ENCODE data around the gene NDUFS3. TPM values are rescaled to one million over a fixed set of nuclear protein-coding genes. Genes with fewer than 3 reads are reported as not detected.
"Not testable (repeated sequence)": the region's sequence is repeated elsewhere in the genome, so short reads cannot be mapped to it uniquely, and the experiment has no call there.

The NDUFS3 gene
- total RNA-seq, 1 experiment from 2014 or later: 104 TPM

- Mint-ChIP-seq H3K9me3 (ENCODE audit: low read depth, unreplicated experiment) (no peaks in the 10 kb centered on the region), H3K36me3 (ENCODE audit: insufficient read depth, unreplicated experiment) (peaks cover 6% of the 10 kb centered on the region), H3K27ac (ENCODE audit: unreplicated experiment) (no peak overlapping the region), H3K4me3 (ENCODE audit: low read depth, unreplicated experiment) (no peak overlapping the region), H3K27me3 (ENCODE audit: unreplicated experiment) (no peaks in the 10 kb centered on the region), H3K4me1 (ENCODE audit: low read depth, unreplicated experiment) (peaks cover 30% of the 10 kb centered on the region)
- CTCF ChIA-PET: interaction anchor here (1.1 kb wide), 1 partner anchor 26 kb away, joined by 3 read pairs; the partner anchor contains the start of gene PTPMT1
- TF ChIP-seq CTCF (IDR thresholded peaks at IDR 0.05; ENCODE audit: unreplicated experiment): no peak
- BruUV-seq (replicated peaks): no TSS peak
- intact Hi-C loops (cut with micrococcal nuclease; ENCODE audit: unreplicated experiment): no loop called here
- no peak for DNase-seq
Measured at GRCh38 chr11:47538741-47539565, 39.9 kb upstream of the NDUFS3 start.

- peaks cover 13% of the 10 kb centered on the region for H3K36me3 Mint-ChIP-seq (ENCODE audit: insufficient read depth, unreplicated experiment)
- H3K9me3 Mint-ChIP-seq (ENCODE audit: low read depth, unreplicated experiment): no peaks in the 10 kb centered on the region
- intact Hi-C loops (cut with micrococcal nuclease; ENCODE audit: unreplicated experiment): no loop called here
- no TSS peak for BruUV-seq (replicated peaks)
- peak overlapping the region; percentile 21 for H3K27ac Mint-ChIP-seq (ENCODE audit: unreplicated experiment)
- peaks cover 30% of the 10 kb centered on the region for H3K4me1 Mint-ChIP-seq (ENCODE audit: low read depth, unreplicated experiment)
- peak overlapping the region; percentile 34 for H3K4me3 Mint-ChIP-seq (ENCODE audit: low read depth, unreplicated experiment)
- H3K27me3 Mint-ChIP-seq (ENCODE audit: unreplicated experiment): no peaks in the 10 kb centered on the region
- no peak for TF ChIP-seq CTCF (IDR thresholded peaks at IDR 0.05; ENCODE audit: unreplicated experiment)
- CTCF ChIA-PET: interaction anchor here (0.9 to 1.1 kb wide), 2 partner anchors 26 to 56 kb away, joined by 3 read pairs; partner anchors contain the start of gene PTPMT1
- no peak for DNase-seq
Measured at GRCh38 chr11:47539681-47540039, 39.2 kb upstream of the NDUFS3 start.

GRCh38 chr11:47541070-47541469, 37.8 kb upstream of the NDUFS3 start:
- peaks cover 30% of the 10 kb centered on the region for H3K4me1 Mint-ChIP-seq (ENCODE audit: low read depth, unreplicated experiment)
- CTCF ChIA-PET: no interaction called here
- no peak for DNase-seq
- peaks cover 12% of the 10 kb centered on the region for H3K36me3 Mint-ChIP-seq (ENCODE audit: insufficient read depth, unreplicated experiment)
- no peak for TF ChIP-seq CTCF (IDR thresholded peaks at IDR 0.05; ENCODE audit: unreplicated experiment)
- intact Hi-C loops (cut with micrococcal nuclease; ENCODE audit: unreplicated experiment): no loop called here
- BruUV-seq (replicated peaks): no TSS peak
- H3K4me3 Mint-ChIP-seq (ENCODE audit: low read depth, unreplicated experiment): no peak overlapping the region
- no peaks in the 10 kb centered on the region for H3K27me3 Mint-ChIP-seq (ENCODE audit: unreplicated experiment)
- no peaks in the 10 kb centered on the region for H3K9me3 Mint-ChIP-seq (ENCODE audit: low read depth, unreplicated experiment)
- peak overlapping the region; percentile 47 for H3K27ac Mint-ChIP-seq (ENCODE audit: unreplicated experiment)

GRCh38 chr11:47545298-47545697, 33.6 kb upstream of the NDUFS3 start:
- Mint-ChIP-seq H3K4me3 (ENCODE audit: low read depth, unreplicated experiment) (no peak overlapping the region), H3K4me1 (ENCODE audit: low read depth, unreplicated experiment) (peaks cover 20% of the 10 kb centered on the region), H3K36me3 (ENCODE audit: insufficient read depth, unreplicated experiment) (peaks cover 31% of the 10 kb centered on the region), H3K27me3 (ENCODE audit: unreplicated experiment) (no peaks in the 10 kb centered on the region), H3K9me3 (ENCODE audit: low read depth, unreplicated experiment) (no peaks in the 10 kb centered on the region), H3K27ac (ENCODE audit: unreplicated experiment) (no peak overlapping the region)
- BruUV-seq (replicated peaks): no TSS peak
- CTCF ChIA-PET: interaction anchor here (0.6 kb wide), 1 partner anchor 37 kb away, joined by 3 read pairs; no protein-coding TSS in a partner anchor
- intact Hi-C loops (cut with micrococcal nuclease; ENCODE audit: unreplicated experiment): no loop called here
- DNase-seq: no peak
- no peak for TF ChIP-seq CTCF (IDR thresholded peaks at IDR 0.05; ENCODE audit: unreplicated experiment)

- H3K27ac Mint-ChIP-seq (ENCODE audit: unreplicated experiment); intact Hi-C loops (cut with micrococcal nuclease; ENCODE audit: unreplicated experiment); DNase-seq; H3K4me3 Mint-ChIP-seq (ENCODE audit: low read depth, unreplicated experiment); BruUV-seq (replicated peaks); H3K9me3 Mint-ChIP-seq (ENCODE audit: low read depth, unreplicated experiment); H3K27me3 Mint-ChIP-seq (ENCODE audit: unreplicated experiment): not testable (repeated sequence)
- CTCF ChIA-PET: interaction anchor here (0.6 kb wide), 1 partner anchor 18 kb away, joined by 3 read pairs; no protein-coding TSS in a partner anchor
- Mint-ChIP-seq H3K4me1 (ENCODE audit: low read depth, unreplicated experiment) (peaks cover 20% of the 10 kb centered on the region), H3K36me3 (ENCODE audit: insufficient read depth, unreplicated experiment) (peaks cover 41% of the 10 kb centered on the region)
Measured at GRCh38 chr11:47546274-47546673, 32.6 kb upstream of the NDUFS3 start.
